ENCODE measurements around the gene ZNF444. TPM values are rescaled to one million over a fixed set of nuclear protein-coding genes. Genes with fewer than 3 reads are reported as not detected.

The ZNF444 gene
- total and polyA plus RNA-seq, 2 donors from 2014 or later = 28.4 to 39.6 TPM

GRCh38 chr19:56149656-56150038 lies 8.6 kb downstream of the ZNF444 start:
- Histone ChIP-seq H3K4me1 (ENCODE audit: control insufficient read depth in 2 of 3, insufficient read depth in 2 of 3, low read depth in 1 of 3, low read length in 3 of 3) (no peaks in the 10 kb centered on the region), H3K4me3 (ENCODE audit: low read length in 3 of 3) (no peak overlapping the region), H3K27ac (ENCODE audit: low read depth in 2 of 2, low read length in 2 of 2) (no peak overlapping the region), H3K27me3 (ENCODE audit: control insufficient read depth, insufficient read depth, low read length) (no peaks in the 10 kb centered on the region), H3K36me3 (ENCODE audit: control insufficient read depth in 2 of 3, insufficient read depth in 3 of 3, low read length in 3 of 3) (peaks cover 0 to 6% (median 2%) of the 10 kb centered on the region in 3 donors), H3K9ac (ENCODE audit: low read length in 3 of 3) (no peak overlapping the region), H3K9me3 (ENCODE audit: control insufficient read depth in 2 of 3, insufficient read depth in 1 of 3, low read length in 3 of 3) (no peaks in the 10 kb centered on the region)
- intact Hi-C loops (cut with DNase I) = loop anchor here (10.0 kb wide), 1 partner anchor 45 kb away; no protein-coding TSS in a partner anchor
- FAIRE-seq (no peak), DNase-seq (no peak)
- TF ChIP-seq, protein P1, sequence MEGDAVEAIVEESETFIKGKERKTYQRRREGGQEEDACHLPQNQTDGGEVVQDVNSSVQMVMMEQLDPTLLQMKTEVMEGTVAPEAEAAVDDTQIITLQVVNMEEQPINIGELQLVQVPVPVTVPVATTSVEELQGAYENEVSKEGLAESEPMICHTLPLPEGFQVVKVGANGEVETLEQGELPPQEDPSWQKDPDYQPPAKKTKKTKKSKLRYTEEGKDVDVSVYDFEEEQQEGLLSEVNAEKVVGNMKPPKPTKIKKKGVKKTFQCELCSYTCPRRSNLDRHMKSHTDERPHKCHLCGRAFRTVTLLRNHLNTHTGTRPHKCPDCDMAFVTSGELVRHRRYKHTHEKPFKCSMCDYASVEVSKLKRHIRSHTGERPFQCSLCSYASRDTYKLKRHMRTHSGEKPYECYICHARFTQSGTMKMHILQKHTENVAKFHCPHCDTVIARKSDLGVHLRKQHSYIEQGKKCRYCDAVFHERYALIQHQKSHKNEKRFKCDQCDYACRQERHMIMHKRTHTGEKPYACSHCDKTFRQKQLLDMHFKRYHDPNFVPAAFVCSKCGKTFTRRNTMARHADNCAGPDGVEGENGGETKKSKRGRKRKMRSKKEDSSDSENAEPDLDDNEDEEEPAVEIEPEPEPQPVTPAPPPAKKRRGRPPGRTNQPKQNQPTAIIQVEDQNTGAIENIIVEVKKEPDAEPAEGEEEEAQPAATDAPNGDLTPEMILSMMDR (IDR thresholded peaks at IDR 0.05; ENCODE audit: borderline replicate concordance, extremely low read depth, insufficient read depth) = no peak

DNA sequence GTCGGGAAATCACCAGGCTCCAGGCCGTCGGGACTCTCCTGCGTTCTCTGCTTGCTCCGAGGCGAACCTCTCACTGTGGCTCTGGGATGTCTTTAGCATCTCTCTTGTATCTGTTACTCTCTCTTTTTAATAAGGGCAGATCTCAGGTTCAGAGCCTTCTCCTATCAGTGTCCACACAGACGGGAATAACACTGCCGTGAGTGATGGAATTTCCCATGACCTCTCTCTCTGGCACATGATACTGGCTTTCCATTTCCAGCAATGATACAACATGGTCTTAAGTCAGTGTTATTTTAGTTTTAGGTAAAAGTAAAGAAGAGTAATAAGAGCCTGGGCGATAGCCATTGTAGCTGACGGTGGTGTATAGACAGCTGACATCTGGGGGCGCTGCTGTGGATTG lies 9.3 kb downstream of the ZNF444 start:
- TF ChIP-seq, protein P1 (IDR thresholded peaks at IDR 0.05; ENCODE audit: borderline replicate concordance, extremely low read depth, insufficient read depth) = no peak
- Histone ChIP-seq H3K9ac (ENCODE audit: low read length in 3 of 3) (no peak overlapping the region), H3K4me3 (ENCODE audit: low read length in 3 of 3) (no peak overlapping the region), H3K4me1 (ENCODE audit: control insufficient read depth in 2 of 3, insufficient read depth in 2 of 3, low read depth in 1 of 3, low read length in 3 of 3) (no peaks in the 10 kb centered on the region), H3K27ac (ENCODE audit: low read depth in 2 of 2, low read length in 2 of 2) (no peak overlapping the region), H3K27me3 (ENCODE audit: control insufficient read depth, insufficient read depth, low read length) (no peaks in the 10 kb centered on the region), H3K9me3 (ENCODE audit: control insufficient read depth in 2 of 3, insufficient read depth in 1 of 3, low read length in 3 of 3) (no peaks in the 10 kb centered on the region), H3K36me3 (ENCODE audit: control insufficient read depth in 2 of 3, insufficient read depth in 3 of 3, low read length in 3 of 3) (peaks cover 0 to 10% (median 2%) of the 10 kb centered on the region in 3 donors)
- no peak for DNase-seq
- intact Hi-C loops (cut with DNase I) = loop anchor here (10.0 kb wide), 1 partner anchor 46 kb away; no protein-coding TSS in a partner anchor
- FAIRE-seq = no peak

DNA sequence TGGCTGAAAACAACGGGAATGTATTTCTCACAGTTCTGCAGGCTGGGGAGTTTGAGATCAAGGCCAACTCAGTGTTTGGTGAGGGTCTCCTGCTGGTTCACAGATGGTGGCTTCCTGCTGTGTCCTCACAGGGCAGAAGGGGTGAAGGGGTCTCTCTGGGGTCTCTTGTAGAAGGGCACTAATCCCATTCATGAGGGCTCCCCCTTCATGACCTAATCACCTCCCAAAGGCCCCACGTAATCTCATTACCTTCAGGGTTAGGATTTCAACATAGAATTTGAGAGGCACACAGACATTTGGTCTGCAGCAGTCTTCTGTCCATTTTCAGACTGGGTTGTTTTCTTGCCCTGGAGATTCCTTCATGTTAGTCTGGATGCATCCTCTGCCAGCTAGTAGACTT lies 11.6 kb downstream of the ZNF444 start:
- no peaks in the 10 kb centered on the region for H3K9me3 ChIP-seq (ENCODE audit: control insufficient read depth in 2 of 3, insufficient read depth in 1 of 3, low read length in 3 of 3)
- DNase-seq = no peak
- H3K9ac ChIP-seq (ENCODE audit: low read length in 3 of 3) = no peak overlapping the region
- TF ChIP-seq, protein P1 (IDR thresholded peaks at IDR 0.05; ENCODE audit: borderline replicate concordance, extremely low read depth, insufficient read depth) = no peak
- no peaks in the 10 kb centered on the region for H3K27me3 ChIP-seq (ENCODE audit: control insufficient read depth, insufficient read depth, low read length)
- no peak overlapping the region for H3K4me3 ChIP-seq (ENCODE audit: low read length in 3 of 3)
- no peaks in the 10 kb centered on the region for H3K4me1 ChIP-seq (ENCODE audit: control insufficient read depth in 2 of 3, insufficient read depth in 2 of 3, low read depth in 1 of 3, low read length in 3 of 3)
- no peak for FAIRE-seq
- no peak overlapping the region for H3K27ac ChIP-seq (ENCODE audit: low read depth in 2 of 2, low read length in 2 of 2)
- intact Hi-C loops (cut with DNase I) = loop anchor here (10.0 kb wide), 1 partner anchor 48 kb away; no protein-coding TSS in a partner anchor
- H3K36me3 ChIP-seq (ENCODE audit: control insufficient read depth in 2 of 3, insufficient read depth in 3 of 3, low read length in 3 of 3) = peaks cover 0 to 10% (median 6%) of the 10 kb centered on the region in 3 donors

- no peaks in the 10 kb centered on the region for H3K27me3 ChIP-seq (ENCODE audit: control insufficient read depth, insufficient read depth, low read length)
- no peak overlapping the region for H3K4me3 ChIP-seq (ENCODE audit: low read length in 3 of 3)
- H3K9me3 ChIP-seq (ENCODE audit: control insufficient read depth in 2 of 3, insufficient read depth in 1 of 3, low read length in 3 of 3) = no peaks in the 10 kb centered on the region
- H3K9ac ChIP-seq (ENCODE audit: low read length in 3 of 3) = no peak overlapping the region
- DNase-seq (peak in 3 of 5 donors; percentile 44 to 70 (median 62)), FAIRE-seq (no peak)
- no peaks in the 10 kb centered on the region for H3K4me1 ChIP-seq (ENCODE audit: control insufficient read depth in 2 of 3, insufficient read depth in 2 of 3, low read depth in 1 of 3, low read length in 3 of 3)
- H3K36me3 ChIP-seq (ENCODE audit: control insufficient read depth in 2 of 3, insufficient read depth in 3 of 3, low read length in 3 of 3) = peaks cover 0 to 15% (median 6%) of the 10 kb centered on the region in 3 donors
- TF ChIP-seq, protein P1 (IDR thresholded peaks at IDR 0.05; ENCODE audit: borderline replicate concordance, extremely low read depth, insufficient read depth) = no peak
- no peak overlapping the region for H3K27ac ChIP-seq (ENCODE audit: low read depth in 2 of 2, low read length in 2 of 2)
- intact Hi-C loops (cut with DNase I) = loop anchor here (10.0 kb wide), 1 partner anchor 49 kb away; no protein-coding TSS in a partner anchor
Observed at GRCh38 chr19:56153507-56153906, 12.4 kb downstream of the ZNF444 start.
